GM12891 (cell line): ENCODE data around the gene RTP1. TPM values are rescaled to one million over a fixed set of nuclear protein-coding genes. Genes with fewer than 3 reads are reported as not detected.
"Not testable (repeated sequence)": the region's sequence is repeated elsewhere in the genome, so short reads cannot be mapped to it uniquely, and the experiment has no call there.

Experiments
- DNase-seq: peaks from one replicate; pipeline ENCODE4 v3.0.0; 2011; ENCODE audit warnings: low spot score; ENCODE audit not compliant: insufficient read length
- FAIRE-seq: peaks from 2 replicates; lab custom pipeline; 2011; peaks lifted over from hg19 to GRCh38; lab: Jason Lieb, UNC
- PAX5 ChIP-seq: IDR thresholded peaks from 2 replicates; pipeline ENCODE4 v1.6.1; 2011; ENCODE audit warnings: low read length, moderate library complexity, mild to moderate bottlenecking; ENCODE audit not compliant: insufficient read depth, severe bottlenecking
- POLR2A ChIP-seq: IDR thresholded peaks from 2 replicates; pipeline ENCODE4 v1.6.1; 2011; ENCODE audit warnings: low read depth, low read length, control low read depth
- POLR2AphosphoS5 ChIP-seq: IDR thresholded peaks from 2 replicates; pipeline ENCODE4 v1.6.1; 2011; ENCODE audit warnings: low read depth, low read length, control low read depth
- POU2F2 ChIP-seq: IDR thresholded peaks from 2 replicates; pipeline ENCODE4 v1.6.1; 2011; ENCODE audit warnings: low read depth, mild to moderate bottlenecking, control low read depth, low read length, moderate library complexity
- SPI1 ChIP-seq: IDR thresholded peaks from 2 replicates; pipeline ENCODE4 v1.6.1; 2011; ENCODE audit warnings: low read depth, low read length, control low read depth
- TAF1 ChIP-seq: IDR thresholded peaks from 2 replicates; pipeline ENCODE4 v1.6.1; 2011; ENCODE audit warnings: low read depth, low read length, control low read depth
- polyA plus RNA-seq: library from polyadenylated mRNA; unstranded; fragments of >200 nt; gene quantifications from one replicate; pipeline ENCODE4 v1.2.1, GENCODE V29; 2012; ENCODE audit warnings: low read depth, missing spikeins, inconsistent platforms; ENCODE audit not compliant: missing spikeins

Gene RTP1, protein sequence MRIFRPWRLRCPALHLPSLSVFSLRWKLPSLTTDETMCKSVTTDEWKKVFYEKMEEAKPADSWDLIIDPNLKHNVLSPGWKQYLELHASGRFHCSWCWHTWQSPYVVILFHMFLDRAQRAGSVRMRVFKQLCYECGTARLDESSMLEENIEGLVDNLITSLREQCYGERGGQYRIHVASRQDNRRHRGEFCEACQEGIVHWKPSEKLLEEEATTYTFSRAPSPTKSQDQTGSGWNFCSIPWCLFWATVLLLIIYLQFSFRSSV
- not detected for polyA plus RNA-seq

- FAIRE-seq: no peak
- DNase-seq: no peak
- no peak for TF ChIP-seq POU2F2
- no peak for TF ChIP-seq TAF1
- TF ChIP-seq PAX5: no peak
- no peak for TF ChIP-seq POLR2A
- TF ChIP-seq POLR2AphosphoS5: no peak
- no peak for TF ChIP-seq SPI1
Measured at GRCh38 chr3:187197335-187197649, at the start of gene RTP1. TSS of gene RTP1 (plus strand) at chr3:187197486. CDS start at chr3:187197516, 30 bp downstream.

- TF ChIP-seq SPI1 (no peak), POLR2AphosphoS5 (no peak)
- DNase-seq: no peak
- FAIRE-seq: no peak
Measured at GRCh38 chr3:187150186-187150585, 47.1 kb upstream of the RTP1 start.

DNA sequence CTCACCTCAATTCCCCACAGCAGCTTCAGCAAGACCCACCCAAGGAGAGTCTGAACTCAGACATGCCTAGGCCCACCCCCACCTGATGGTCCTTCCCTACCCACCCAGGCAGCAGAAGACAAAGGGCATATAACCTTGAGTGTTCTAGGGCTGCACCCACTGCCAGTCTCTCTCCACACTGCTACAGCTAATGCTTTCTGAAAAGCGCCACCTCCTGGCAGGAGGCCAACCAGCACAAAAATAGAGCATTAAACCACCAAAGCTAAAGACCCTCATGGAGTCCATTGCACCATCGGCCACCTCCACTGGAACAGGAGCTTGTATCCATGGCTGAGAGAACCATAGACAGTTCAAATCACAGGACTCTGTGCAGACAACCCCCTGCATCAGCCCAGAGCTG lies 46.7 kb upstream of the RTP1 start:
- FAIRE-seq (no peak), DNase-seq (no peak)
- no peak for TF ChIP-seq POU2F2
- TF ChIP-seq TAF1: no peak

- TF ChIP-seq POU2F2: no peak
- TF ChIP-seq POLR2A: no peak
- TF ChIP-seq POLR2AphosphoS5: no peak
- TF ChIP-seq SPI1: no peak
- no peak for TF ChIP-seq PAX5
- TF ChIP-seq TAF1: no peak
- FAIRE-seq: no peak
Measured at GRCh38 chr3:187161556-187161955, 35.7 kb upstream of the RTP1 start.

GRCh38 chr3:187162265-187162953 lies 34.9 kb upstream of the RTP1 start:
- FAIRE-seq (no peak), DNase-seq (no peak)
- no peak for TF ChIP-seq TAF1
- no peak for TF ChIP-seq SPI1
- TF ChIP-seq POLR2AphosphoS5: no peak
- no peak for TF ChIP-seq POLR2A
- TF ChIP-seq PAX5: no peak
- TF ChIP-seq POU2F2: no peak

More at GRCh38 chr3:187161556-187161955, 35.7 kb upstream of the RTP1 start:
- no peak for DNase-seq

DNA sequence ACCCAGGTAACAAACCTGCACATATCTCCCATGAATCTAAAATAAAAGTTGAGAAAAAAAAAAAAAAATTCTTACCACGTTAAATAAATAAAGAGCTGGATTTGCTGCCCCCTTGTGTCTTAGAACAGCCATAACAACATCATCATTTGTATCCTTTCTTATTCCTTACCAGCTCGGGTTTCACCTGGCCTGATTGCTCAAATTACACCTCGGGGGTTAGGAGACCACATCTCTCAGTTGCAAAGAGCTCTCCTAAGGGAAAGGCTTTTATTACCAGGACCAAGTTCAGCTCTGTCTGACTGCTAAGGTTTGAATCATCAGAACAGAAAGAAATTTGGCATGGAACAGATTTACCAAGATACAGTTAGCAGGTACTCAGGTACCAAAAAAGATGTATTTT lies 32.1 kb upstream of the RTP1 start:
- peak; percentile 79 for FAIRE-seq
- no peak for DNase-seq
- TF ChIP-seq POLR2A (no peak), PAX5 (no peak)

DNA sequence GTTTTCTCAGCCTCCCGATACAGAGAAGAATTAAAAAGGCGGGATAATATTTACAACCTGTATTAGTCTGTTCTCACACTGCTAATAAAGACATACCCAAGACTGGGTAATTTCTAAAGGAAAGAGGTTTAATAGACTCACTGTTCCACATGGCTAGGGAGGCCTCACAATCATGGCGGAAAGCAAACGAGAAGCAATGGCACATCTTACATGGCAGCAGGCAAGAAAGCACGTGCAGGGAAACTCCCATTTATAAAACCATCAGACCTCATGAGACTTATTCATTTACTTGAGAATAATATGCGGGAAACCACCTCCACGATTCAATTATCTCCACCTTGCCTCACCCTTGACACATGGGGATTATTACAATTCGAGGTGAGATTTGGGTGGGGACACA lies 30.5 kb upstream of the RTP1 start:
- TF ChIP-seq SPI1: no peak
- TF ChIP-seq POLR2AphosphoS5: no peak
- TF ChIP-seq TAF1: no peak
- no peak for TF ChIP-seq PAX5
- TF ChIP-seq POLR2A: no peak
- TF ChIP-seq POU2F2: no peak
- FAIRE-seq: no peak

DNA sequence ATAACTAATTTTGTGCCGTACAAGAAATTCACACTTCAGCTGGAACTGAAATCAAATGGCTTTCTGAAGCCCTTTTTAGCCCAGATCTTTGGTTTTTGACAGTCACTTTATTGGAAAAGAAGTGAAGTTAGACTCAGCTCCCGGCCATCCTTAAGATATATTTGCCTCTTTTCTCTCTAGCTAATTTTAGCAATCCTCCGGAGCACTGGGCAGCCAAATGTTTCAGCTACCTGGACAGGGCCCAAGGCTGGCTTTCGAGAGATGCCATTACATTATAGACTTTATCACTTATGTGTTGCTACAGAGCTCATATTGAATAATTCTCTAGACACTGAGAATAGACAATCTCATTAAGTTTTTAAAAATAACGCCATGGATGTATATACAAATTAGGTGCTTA lies 29.5 kb upstream of the RTP1 start:
- TF ChIP-seq POLR2A (no peak), SPI1 (no peak), PAX5 (no peak), TAF1 (no peak), POU2F2 (no peak), POLR2AphosphoS5 (no peak)
- no peak for FAIRE-seq
- no peak for DNase-seq

More for the DNA sequence above, 30.5 kb upstream of the RTP1 start:
- no peak for DNase-seq

DNA sequence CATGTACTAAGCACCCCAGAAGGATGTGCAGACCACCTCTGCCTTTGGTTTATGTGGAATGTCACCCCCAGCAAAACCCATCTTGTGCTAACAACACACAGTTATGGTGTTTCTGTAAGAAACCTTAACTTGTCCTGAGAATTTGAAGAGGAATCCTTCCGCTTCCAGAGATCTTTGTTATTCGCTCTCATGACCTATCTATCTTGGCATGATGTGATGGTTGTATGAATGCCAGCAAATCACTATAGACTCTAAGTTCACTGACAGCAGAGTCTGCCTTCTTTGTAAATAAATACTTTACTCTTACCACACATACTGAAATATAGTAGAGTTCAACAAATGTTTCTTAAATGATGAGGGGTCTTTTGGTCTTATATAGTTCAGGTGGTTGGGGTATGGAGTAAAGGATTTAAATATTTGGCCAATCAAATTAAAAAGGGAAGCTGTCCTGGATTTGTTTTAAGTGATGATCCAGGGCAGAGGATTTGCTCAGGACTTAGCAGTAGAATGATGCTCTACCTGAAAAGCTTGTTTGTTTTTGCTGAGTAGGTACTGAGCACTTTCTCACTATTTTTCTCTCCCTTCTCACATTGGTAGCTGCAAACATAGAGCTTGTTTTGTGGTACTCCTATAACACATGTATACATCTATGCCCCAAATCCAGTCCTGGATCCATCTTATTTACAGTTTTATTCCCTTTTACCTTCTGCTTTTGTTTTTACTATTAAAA lies 27.9 kb upstream of the RTP1 start:
- TF ChIP-seq POU2F2 (no peak), POLR2A (no peak), TAF1 (no peak)
- DNase-seq (no peak), FAIRE-seq (no peak)

GRCh38 chr3:187170911-187171310 lies 26.4 kb upstream of the RTP1 start:
- FAIRE-seq, DNase-seq: not testable (repeated sequence)

GRCh38 chr3:187172929-187173328 lies 24.4 kb upstream of the RTP1 start:
- FAIRE-seq (no peak), DNase-seq (no peak)
- TF ChIP-seq POLR2AphosphoS5 (no peak), PAX5 (no peak)
